Central memory CD4-positive, alpha-beta T cell (primary cell): Measurements from ENCODE around the gene FAM107B.
A peak's percentile ranks its signal among the peaks of the same experiment; 100 is the strongest.

ENCODE experiments used
- DNase-seq: peaks from one replicate; pipeline ENCODE4 v3.0.0; 2022

Gene FAM107B

DNA sequence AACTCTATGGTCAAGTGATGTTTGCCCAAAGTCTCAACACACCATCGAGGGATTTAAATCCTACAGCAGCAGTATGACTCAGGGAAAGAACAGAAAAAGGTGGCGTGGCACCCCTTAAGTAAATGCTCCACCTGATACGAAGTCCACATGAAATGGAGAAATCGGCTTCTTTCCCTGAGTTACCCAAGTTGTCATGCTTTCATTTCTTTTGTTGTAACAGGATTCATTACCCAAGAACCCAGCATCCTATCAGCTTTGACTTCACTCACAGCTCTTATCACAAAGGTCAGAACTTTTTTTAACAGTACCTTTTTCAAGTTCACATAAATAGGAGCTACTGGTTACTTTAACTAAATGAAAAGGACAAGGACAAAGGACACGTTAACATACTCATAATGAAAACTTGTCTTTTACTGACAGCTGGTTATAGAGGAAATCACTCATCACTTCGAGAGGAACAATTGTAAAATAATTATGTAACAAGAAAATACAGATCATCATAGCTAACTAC is 224.2 kb downstream of the FAM107B start:
- DNase-seq: no peak

DNA sequence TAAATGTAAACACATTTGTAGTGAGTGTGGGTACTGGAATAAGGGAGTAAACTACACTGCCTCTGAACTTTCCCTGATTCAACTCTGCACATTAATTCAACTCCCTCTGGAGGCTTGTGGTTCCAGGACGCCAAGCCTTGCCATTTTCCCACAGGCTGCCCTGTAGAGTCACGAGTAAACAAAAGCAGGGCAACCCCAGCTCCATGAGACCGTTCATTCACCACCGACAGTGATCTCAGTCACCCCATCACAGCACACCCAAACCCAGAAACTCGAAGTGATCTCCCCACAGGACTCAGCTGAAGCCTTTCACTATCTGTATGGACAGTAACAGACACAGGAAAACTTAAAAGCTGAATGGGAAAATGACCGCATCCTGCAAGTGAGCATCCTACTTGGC is 225.2 kb downstream of the FAM107B start:
- no peak for DNase-seq

DNA sequence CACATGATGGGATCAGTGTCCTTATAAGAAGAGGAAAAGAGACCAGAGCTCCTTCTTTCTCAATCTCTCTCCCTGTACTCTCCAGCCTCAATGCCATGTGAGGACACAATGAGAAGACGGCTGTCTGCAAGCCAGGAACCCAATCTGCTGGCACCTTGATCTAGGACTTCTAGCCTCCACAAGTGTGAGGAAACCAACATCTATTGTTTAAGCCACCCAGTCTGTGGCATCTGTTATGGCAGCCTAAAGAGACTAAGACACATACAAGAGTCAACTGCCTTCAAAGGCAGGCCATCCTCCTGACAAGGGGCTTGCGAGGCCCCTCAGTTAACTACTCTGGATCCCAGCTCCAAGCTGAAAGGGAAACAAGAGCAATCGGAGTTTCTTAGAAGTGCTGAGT is 225.7 kb downstream of the FAM107B start:
- no peak for DNase-seq

DNA sequence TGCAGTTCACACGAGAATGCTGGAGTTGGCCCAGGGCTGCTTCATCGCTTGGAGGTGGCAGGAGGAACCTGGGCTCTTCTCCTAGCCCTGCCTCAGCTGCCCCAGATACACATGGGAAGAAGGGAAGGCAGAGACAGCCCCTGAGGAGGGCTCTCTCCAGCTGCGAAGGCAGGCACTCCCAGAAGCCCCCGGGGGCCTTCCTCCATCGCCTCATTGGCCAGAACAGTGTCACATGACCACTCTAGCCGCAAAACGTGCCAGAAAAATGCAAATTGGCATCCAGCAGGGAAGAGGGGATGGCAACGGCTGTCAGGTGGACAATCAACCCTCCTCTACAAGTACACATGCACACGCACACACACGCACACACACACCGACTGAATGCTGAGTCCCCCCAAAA is 226.2 kb downstream of the FAM107B start:
- DNase-seq: no peak

DNA sequence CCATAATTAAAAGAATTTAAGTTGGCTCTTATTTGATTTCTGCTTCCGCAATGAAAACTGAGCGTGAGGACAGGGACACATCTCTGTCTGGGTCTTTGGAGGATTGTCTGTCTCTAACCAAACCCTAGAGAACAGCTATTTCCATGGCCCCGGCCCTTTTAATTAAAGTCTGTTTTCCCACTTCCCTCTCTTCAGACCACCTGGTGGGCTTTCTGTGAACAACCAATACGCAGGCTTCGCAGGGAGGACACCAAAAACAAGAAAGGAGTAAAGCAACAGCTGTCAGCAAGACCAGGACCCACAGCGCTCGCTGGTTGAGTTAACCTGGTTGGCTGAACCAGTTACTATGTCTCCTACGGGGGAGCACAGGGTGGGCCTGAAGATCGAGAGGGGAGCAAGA is 226.9 kb downstream of the FAM107B start:
- DNase-seq: no peak

DNA sequence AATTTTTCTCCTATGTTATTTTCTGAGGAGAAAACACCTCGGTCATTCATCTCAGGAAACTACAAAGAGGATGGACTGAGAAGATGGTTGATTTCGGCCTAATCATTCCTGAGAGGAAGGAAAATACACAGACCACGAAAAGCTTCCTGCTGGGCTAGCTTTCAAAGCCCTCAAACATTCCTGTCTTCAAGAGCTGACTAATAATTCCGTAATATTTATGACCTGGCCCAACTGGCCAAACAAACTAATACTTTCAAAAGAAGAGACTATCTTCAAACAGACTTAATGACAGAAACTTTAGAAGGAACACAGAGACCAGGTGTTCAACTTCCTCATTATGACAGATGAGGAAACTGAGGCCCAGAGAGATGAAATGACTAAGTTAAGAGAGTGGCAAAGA is 228.9 kb downstream of the FAM107B start:
- DNase-seq: no peak

DNA sequence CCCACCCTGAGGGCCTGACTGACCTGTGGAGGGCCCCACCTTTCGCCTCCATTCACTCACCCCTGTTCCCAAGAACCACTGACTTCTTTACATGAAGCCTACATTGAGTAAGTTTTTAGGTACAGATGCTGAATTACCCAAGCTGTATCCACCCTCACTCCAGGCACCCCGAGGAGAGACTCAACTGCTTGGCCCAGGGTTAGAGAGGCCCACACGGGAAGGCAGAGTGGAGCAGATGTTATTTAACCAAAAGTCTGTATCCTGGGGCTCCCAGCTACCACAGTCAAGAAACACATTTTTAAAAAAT is 230.8 kb downstream of the FAM107B start:
- no peak for DNase-seq

DNA sequence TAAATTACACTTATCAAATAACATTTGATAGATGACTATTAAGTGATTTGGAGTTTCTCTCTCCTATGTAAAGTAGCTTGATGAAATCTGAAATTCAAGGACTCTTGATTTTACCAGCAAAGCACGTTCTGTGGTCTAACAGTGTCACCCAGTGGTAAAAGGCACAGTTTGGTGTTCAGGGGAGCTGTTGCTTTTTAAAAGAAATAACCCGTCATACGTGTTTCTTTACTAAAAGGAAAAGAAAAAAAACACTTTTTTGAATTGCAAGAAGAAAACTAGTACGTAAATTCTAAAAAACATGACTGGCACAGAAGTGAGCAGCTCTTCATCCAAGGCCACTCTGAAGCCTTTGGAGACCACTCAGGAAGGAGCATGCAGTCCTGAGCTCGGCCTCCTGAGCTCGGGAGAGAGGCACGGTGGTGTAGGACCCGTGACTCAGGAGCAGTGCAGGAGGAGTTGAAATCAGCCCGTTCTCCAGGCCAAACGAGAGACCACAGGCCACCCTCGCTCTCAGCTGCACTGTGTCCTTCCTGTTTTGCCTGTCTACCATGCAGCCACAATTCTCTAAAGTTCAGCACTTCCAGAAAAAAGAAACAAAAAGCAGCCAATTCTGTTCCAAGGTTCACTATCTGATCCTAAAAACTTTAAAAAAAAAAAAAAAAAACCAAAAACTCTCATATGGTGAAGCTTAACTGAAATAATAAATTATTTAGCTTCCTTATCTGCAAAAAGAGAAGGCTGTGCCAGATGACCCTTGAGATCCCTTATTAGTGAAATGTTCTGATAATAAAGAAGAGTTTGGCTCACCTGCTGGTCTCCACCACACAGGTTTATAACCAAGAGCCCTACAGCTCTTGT is 231.4 kb downstream of the FAM107B start:
- peak; percentile 52 for DNase-seq

DNA sequence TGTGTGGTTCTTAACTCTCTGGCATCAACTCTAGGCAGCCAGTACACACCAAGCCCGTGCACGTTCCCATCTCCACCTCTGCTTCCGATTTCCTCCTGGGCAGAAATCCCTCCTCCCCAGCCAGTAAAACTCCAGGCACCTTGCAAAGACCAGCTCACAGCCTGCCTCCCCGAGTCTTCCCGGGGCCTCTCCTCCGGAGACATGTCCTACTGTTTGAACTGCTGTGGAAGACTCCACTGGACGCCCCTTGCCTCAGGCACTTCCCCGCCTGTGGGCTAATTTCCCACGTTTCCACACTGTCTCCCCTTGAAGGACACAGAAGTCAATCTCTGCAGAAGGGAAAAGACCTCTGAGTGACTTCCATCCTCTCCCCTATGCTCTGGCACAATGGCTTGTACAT is 233.3 kb downstream of the FAM107B start:
- no peak for DNase-seq

DNA sequence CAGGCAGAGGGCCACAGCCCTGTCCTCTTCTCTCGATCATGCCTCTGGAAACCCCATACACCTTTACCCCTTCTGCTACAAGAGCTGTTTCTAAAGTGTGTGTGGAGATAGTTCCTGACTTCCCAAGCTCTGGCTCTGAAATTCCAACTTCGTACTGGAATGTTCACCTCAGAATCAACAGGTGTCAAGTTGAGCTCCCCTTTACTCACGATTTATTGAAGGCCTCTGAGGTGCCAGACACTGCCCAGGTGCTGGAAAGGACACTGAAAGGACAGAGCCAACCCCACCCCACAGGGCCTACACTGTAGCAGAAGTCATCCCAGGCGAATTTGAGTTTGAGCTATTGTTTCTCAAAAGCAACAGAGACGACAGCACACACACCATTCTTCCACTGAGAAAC is 234.1 kb downstream of the FAM107B start:
- DNase-seq: no peak

DNA sequence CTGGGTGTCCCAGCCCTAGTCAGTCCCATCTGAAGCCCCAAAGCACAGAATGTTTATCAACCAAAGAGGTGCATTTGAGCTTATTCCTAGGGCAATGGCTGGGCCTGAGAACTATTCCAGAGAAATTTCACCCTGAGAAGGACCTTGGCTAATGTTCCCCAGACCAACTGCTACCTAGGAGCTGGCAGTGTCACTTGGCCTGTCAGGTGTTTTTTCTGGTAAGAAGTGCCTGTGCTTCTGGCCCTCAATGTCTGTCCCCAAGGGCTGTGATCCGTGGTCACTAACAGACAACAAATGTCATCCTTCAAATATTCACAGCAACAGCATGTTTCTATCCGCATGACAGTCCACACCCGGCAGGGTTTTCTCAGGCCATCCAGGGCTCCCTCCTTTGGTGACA is 234.6 kb downstream of the FAM107B start:
- no peak for DNase-seq

DNA sequence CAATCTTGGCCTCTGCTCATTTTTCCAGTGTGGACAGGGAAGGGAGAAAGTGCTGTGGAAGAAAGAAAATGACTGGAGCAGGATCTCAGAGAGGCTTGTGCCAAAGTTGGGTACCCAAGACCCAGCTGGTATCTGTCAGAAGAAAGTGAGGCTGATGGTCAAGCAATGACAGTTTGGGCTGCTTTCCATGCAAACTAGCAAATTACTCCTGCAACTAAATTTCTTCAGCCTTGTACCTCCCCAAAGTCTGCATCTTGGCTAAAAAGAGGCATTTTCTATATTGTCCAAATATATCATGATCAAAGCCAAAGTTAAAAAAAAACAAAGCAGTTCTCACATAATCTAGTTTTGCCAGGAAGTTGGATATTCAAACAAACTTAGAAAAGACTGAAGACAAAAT is 235.5 kb downstream of the FAM107B start:
- no peak for DNase-seq

DNA sequence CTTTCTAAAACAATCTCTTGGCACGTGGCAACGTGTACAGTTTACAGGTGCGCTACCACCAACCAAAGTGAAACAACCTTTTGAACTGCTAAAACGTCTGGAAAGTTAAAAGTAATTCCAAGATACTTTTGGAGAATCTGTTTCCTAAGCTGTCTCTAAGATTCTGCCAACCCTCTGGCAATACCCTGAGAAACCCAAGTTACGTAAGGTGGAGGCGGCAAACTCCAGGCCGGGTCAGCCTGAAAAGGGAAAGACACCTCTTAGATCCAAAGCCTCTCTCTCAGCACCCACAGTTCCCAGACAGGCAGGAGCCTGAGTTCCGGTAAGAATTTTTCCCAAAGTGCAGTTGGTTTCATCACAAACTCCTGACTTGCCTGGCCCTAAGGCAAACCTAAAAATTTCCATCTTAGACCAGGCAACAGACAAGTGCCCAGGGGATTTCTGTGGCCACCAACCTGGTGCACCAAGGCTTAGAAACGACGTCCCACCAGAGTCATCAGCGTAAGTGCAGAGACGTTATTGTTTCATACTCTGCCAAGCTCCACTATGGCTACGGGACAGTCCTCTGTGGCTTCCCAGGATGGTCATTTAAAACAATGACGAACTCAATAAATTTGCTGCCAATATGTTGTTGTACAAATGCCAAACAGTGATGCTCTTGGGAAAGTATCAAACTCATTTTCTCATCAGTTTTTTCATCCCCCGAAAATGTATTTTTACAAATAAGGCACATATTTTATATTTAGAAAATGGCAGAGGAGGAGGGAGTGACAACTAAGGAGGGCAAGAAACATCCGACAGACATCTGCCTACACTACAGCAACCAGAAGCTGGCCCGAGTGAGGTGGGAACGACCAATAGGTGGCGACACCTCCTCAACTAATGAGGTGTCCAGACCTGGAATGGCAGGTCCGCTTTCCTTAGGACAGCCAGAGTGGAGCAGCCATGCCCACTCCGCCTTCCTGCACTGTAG is 238.2 kb downstream of the FAM107B start:
- peak; percentile 23 for DNase-seq

DNA sequence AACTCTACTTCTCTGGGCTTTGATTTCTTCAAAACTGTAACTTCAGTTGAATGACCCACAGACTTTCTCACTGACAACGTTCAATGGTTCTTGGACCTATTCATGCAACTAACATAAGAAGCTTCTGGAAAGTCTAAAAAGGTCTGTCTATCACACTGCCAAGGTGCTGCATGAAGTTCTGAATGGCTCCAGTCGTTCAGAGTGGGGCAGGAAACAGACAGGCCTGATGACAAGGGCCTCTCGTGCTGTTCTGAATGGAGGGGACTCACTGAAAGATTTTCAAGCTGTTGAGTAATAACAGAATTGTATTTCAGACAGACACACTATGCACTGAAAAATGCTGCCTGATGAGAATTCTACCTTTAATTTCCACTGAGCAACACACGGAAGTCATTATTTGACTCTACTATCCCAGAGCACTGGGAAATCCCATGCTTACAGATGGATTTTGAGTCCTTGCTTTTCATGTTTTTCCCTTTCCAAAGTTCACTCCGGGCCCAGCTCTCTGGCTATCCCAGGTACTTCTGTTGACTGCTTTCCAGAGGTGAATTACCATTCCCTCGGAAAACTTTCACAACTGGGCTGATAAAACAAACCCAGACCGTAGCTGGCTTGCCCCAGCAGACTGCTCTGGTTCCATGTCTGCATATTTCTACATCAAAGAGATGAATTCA is 239.1 kb downstream of the FAM107B start:
- DNase-seq: no peak

DNA sequence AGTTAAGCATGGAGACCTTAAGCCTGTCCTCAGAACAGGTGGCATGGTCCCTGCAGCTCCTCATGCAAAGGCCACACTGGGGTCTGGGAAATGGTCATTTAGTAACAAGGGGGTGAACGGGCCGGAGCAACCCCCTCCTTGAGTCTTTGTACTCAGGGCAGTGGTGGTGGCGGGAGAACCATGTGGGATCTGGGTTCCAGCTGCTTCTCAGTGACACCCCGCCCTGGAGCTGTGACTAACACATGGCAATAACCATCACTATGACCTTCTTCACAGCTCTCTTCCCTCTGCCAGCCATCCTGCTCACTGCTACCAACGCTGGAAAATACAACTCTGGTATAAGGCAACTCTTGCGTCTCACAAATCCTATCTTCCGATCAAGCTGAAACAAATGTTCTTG is 240.5 kb downstream of the FAM107B start:
- DNase-seq: no peak

DNA sequence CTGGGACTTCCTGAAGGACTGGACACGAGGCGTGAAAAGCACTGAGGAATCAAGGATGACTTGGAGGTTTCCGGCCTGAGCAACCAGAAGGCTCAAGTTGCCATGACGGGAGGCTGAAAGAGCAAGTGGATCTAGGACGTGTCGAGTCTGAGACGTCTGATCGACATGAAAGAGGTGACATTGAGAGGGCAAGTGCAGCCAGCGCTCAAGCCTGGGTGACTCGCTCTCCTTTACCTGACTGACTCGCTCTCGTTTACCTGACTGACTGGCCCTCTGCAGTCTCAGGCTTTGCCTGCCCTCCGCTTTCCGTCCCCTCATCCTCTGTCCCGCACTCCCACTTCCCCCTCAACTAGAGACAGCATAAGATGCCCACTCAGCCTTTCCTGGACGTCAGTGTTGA is 241.4 kb downstream of the FAM107B start:
- no peak for DNase-seq

DNA sequence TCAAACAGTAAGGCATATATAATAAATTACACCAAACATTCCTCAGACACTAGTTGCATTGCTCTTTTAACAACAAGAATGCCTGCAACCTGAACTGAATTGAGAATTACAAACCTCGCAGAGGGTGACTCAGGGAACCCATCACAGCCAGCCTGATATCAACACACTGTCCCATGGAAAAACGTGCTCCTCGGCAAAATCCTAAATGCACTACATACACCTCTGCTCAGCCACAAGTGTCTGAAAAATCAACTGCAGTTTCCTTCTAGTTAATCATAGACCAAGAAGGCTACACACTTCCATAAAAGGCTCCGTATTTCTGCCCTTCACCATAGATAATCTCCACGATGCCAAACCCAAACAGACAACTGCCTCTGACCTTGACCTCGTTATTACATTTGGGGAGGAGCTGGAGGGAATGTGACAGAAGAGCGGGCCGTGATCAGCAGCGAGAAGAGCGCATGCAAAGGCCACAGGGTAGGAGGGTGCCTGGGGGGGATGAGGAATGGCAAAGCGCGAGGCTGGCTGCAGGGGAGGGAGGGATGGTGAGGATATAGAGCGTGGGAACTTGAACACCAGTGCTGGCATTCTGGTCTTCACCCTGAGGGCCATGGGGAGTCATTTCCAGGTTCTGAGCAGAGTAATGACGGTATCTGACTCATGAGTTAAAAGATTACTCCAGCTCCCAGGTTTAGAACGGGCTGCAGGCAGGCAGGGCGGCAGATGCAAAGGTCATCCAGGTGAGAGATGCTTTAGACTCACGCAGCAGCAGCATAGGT is 242.0 kb downstream of the FAM107B start:
- no peak for DNase-seq

DNA sequence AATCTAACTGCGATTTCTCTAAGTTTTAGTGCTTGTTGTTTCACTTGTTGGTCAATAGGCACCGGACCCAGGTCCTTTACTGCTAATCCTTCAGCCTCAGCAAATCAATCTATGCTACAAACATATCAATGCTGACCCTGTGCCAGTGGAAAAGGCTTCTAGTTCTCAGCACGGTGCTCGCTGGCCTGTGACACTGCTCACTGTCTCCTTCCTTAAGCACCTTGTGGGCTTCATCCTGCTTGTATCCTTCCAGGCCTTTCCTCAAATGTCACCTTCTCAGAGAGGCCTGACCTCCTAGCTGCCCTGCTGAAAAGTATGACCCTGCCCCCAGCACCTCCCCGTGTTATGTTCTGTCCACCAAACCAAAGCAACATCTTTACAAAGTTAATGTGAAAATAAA is 242.7 kb downstream of the FAM107B start:
- DNase-seq: no peak

DNA sequence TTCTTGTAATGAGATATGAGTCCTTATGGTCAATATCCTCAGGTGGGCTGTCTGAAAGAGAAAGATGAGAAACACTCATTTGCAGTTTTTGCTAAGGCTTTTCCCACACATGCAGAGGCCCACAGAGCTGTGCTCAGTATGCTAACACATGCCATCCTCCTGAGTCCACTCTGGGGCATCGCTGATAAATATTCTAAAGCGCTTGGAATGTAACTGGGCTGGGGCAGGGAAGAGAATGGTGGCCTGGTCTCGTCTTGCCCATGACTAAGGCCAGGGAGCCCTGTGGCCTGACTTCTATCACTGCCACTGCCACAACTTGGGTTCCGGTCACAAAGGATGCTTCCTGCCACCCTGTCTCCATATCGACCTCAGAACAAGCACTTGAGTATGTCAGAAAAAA is 244.2 kb downstream of the FAM107B start:
- DNase-seq: no peak

DNA sequence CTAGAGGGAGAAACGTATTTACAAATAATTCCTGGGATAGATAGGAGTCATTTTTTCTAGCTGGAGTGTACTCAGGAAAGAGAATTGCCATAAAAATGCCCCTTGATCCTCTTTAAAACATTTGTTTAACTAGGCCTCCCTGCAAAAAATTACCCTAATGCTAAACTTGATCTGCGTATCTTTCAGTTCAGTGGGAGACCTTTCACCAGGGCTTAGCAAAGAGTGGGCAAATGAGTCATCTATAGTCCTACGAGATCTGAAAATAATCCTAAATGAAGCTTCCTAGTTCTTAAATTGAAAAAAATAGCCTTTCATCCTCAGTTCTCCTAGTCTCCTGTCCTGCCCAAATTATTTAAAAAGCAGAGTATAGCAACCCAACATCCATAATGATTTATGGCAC is 245.3 kb downstream of the FAM107B start:
- DNase-seq: no peak

DNA sequence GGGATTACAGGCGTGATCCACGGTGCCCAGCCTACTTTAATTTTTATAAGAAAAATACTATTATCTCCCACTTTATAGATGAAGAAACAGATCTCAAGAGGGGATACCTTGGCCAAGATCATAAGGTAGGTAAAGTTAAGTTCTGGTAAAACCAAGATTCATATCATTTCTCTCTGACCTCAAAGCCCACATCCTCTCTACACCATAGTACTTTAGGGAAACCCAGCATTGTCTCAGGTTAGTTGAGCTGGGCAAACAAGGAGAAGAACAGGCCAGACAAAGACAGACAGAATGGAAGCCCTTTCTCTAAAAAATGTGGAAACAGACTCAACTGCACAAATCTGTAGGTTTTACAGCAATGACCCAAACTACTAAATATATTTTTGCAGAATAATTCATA is 246.2 kb downstream of the FAM107B start:
- DNase-seq: peak; percentile 61

DNA sequence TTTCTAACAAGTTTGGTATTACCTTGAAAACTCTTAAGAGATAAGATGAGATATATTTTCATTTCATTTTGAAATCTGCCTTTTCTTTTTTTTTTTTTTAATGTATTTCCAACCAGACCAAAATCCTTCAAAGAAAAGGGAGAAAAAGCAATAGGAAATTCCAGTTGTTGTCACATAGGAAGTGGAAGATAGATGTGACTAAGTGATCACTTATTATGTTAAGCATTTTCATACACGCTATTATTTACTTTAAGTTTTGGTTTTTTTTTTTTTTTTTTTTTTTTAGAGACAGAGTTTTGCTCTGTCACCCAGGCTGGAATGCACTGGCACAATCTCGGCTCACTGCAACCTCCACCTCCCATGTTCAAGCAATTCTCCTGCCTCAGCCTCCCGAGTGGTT is 246.8 kb downstream of the FAM107B start:
- no peak for DNase-seq
